NOMO-1 treated with dmso at 0.1 percent for 144 hours (cell line): ENCODE measurements around the gene AQP7.
A peak's percentile ranks its signal among the peaks of the same experiment; 100 is the strongest.
"Not testable (repeated sequence)": the region's sequence is repeated elsewhere in the genome, so short reads cannot be mapped to it uniquely, and the experiment has no call there.

Source experiments
- DNase-seq: peaks from one replicate; lab custom pipeline; 2025; ENCODE audit not compliant: unreplicated experiment; lab: John Stamatoyannopoulos, UW

Gene AQP7

GRCh38 chr9:33377089-33377715, 25.2 kb downstream of the AQP7 start:
- no peak for DNase-seq

DNA sequence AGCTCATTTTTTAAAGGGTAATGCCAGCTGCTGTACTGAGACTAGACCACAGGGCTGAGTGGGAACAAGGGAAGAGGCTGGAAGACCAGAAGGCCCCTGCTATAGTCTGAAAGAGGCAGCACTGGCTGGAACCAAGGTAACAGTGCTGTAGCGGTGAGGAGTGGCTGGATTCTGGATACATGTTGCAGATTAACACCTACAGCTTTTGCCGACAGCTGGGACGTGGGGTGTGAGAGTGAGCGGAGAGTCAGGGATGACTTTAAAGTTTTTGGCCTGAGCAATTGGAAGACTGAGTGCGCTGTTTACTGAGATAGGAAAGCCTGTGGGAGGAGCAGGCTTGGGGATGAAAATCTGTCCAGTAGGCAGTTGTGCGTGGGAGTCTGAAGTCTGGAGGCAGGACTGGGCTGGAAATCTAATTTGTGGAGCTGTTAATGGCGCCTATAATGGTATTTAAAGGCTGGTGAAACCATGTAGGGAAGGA, 26.5 kb downstream of the AQP7 start:
- no peak for DNase-seq

DNA sequence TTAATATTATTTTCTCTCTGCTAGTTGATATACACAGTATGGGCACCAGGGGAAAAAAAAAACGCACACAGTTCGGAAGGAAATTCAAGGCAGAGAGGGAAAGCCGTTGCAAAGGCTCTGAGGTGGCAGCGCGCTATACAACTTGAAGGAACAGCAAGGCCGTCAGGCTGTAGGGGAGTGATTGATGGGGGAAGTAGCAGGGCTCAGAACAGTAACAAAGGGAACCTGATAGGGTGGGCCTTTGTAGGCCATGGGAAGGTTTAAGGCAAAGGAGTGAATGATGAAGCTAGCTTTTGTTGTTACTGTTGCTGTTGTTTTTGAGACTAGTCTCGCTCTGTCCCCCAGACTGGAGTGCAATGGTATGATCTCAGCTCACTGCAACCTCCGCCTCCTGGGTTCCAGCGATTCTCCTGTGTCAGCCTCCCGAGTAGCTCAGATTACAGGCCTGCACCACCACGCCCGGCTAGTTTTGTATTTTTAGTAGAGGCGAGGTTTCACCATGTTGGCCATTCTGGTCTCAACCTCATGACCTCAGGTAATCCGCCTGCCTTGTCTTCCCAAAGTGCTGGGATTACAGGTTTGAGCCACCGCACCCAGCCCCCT, 27.0 kb downstream of the AQP7 start:
- DNase-seq, result no peak

- peak; percentile 67 for DNase-seq
Measured at GRCh38 chr9:33374634-33375237, 27.6 kb downstream of the AQP7 start.

DNA sequence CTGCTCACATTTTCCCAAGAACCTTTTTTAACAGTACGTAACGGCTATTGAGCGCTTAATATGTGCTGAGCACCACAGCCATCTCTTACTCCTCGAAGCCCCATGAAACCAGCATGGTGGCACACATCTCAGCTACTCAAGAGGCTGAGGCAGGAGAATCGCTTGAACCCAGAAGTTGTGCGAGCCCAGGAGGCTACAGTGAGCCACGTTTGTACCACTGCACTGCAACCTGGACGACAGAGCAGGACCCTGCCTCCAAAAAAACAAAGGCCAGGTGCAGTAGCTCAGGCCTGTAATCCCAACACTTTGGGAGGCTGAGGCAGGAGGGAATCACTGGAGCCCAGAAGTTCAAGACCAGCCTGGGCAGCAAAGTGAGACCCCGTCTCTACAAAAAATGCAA, 28.2 kb downstream of the AQP7 start:
- no peak for DNase-seq

DNA sequence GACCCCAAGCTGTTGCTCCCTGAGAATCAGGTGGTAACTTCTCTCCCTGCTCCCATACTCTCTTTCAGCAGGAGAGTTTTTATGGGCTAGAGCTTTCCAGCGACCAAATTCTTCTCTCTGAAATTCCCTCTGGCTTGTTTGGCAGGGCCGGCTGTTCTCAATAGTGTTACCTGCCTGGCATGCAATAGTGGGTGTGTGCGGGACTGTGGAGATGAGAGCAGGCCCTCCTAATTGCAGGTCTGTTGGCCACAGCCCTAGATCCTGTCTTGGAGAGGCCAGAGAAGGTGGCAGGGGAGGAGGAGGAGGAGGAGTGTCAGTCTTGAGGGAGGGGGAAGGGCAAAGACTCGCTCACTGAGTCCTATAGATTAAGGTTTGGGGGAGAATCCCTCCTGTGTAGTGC, 29.5 kb downstream of the AQP7 start:
- no peak for DNase-seq

DNA sequence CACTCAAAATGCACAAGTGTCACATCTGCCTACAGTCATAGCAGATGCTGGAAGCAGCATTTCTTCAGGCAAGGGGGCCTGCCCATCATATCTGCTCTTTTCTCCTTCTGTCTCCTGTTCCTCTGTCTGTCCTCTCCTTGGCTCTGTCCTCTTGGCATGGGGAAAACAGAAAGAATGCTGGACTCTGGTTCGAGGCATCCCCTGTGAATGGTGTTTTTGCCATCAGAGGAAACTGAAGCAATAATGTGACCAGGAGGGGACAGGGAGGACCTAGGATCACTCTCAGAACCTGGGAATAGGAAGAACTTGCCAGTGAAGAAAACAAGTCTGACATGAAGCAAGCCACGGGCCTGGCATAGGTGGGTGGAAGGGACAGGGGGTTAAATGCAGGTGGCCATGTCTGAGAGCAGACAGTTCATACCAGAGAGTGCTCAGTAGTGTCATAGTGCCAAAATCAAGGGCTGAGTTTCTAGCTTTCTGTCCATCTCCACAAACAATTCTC, 35.3 kb downstream of the AQP7 start:
- DNase-seq, result no peak

DNA sequence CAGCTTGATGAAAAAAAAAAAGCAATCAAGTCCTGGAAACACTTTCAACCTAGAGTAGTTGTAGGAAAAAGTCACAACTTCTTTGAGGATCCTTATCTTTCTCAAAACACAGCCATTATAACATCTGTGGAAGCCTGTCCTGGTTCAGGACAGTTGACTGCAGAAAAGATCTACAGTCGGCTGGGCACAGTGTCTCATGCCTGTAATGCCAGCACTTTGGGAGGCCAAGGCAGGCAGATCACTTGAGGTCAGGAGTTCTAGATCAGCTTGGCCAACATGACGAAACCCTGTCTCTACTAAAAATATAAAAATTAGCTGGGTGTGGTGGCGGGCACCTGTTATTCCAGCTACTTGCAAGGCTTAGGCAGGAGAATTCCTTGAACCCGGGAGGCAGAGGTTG, 37.6 kb downstream of the AQP7 start:
- not testable (repeated sequence) for DNase-seq

GRCh38 chr9:33364127-33364526, 38.2 kb downstream of the AQP7 start:
- DNase-seq, result no peak

DNA sequence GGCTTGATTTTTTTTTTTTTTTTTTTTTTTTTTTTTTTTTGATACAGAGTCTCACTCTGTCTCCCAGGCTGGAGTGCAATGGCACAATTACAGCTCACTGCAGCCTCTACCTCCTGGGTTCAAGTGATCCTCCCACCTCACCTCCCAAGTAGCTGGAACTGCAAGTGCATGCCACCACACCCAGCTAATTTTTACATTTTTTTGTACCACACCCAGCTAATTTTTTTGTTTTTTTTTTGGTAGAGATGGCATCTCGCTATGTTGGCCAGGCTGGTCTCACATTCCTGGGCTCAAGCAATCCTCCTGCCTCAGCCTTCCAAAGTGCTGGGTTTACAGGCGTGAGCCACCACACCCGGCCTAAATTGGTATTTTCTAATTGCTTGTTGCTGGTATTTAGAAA, 43.7 kb downstream of the AQP7 start:
- DNase-seq, result not testable (repeated sequence)

DNA sequence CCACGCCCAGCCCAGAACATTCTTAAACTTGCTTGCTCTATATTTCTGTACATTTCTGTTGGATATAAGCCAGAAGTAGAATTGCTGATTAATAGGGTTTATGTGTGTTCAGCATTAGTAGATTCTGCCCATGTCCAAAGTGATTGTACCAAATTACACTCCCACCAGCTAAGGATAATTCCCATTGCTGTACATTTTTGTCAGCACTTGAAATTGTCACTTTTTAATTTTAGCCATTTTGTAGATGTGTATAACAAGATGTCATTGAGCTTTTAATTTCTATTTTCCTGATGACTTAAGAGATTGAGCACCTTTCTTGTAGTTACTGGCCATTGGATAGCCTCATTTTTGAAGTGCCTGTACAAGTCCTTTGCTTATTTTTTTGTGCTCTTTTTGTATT, 46.4 kb downstream of the AQP7 start:
- no peak for DNase-seq

DNA sequence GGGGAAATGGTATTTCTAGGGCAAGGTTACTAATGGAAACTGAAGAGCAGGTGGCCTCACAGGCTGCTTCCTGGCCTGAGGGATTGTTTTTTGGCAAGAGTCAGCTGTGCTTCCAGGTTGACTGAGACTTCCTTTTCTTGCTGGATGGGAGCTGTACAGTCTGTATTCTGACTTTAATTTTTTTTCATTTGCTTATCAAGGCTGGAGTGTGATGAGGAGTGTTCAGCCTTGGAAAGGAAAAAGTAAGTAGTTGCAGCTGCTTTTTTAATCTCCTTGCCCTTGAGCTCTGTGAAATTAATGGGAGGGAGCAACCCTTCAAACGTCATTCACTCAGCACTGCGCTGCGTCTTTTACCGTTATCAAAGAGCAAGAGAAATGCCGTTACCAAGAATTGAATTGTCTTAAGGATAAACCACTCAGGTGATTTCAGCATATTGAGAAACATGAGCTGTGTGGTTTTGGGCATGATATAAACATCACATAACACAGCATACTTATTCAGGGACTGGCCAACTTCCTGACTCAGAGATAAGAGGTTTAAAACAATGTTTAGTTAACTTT, 47.6 kb downstream of the AQP7 start:
- no peak for DNase-seq

DNA sequence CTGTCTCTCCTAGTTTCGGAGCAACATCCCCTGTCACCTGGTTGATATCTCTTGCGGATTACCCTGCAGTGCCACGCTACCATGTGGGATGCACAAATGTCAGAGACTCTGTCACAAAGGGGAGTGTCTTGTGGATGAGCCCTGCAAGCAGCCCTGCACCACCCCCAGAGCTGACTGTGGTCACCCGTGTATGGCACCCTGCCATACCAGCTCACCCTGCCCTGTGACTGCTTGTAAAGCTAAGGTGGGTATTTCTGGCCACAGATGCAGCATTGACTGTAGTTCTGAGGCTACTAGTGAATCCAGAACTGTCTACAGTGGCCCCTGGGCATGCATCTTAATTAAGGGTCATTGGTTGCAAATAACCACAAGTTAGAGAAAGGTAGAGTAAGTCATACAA, 50.8 kb downstream of the AQP7 start:
- no peak for DNase-seq

DNA sequence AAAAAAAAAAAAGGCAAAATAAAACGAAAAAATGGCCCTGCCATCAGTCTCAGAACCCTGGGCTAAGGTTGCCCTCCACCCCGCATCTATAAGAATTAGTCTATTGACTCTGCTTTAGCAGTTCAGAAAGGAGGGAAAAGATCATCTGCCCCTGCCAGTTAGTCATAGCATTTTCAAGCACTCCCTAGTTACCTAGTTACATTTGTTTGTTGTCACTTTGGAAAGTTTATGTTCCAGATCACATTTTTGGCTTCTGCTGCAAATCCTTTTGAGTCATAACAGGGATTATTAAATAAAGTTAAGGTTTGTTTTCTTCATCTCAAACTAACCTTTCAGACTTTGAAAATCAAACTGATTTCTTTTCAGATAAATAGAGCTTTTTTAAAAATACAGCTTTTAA, 52.1 kb downstream of the AQP7 start:
- DNase-seq, result no peak

- no peak for DNase-seq
Measured at GRCh38 chr9:33349743-33350142, 52.6 kb downstream of the AQP7 start.

GRCh38 chr9:33348998-33349397, 53.4 kb downstream of the AQP7 start:
- DNase-seq, result no peak

- DNase-seq, result no peak
Measured at GRCh38 chr9:33346564-33346963, 55.8 kb downstream of the AQP7 start.

DNA sequence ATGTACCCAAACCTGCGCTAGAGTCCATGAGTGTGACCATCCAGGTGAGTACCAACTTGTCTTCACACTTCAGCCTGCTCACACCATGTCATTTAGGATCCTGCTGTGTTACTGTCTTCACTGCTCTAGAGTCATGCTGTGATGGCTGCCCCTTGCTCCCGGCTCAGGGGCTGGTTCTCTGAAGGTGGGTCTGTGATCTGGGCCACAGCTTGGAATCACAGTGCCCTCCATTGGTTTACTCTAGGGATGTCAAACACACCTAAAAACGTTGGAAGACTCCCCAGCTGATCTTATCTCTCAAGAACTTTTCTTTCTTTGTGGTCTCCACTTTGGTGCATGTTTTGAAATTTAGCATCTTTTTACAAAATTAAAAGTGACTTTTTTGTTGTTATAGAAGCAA, 58.2 kb downstream of the AQP7 start:
- DNase-seq, result no peak

- no peak for DNase-seq
Measured at GRCh38 chr9:33341182-33341581, 61.2 kb downstream of the AQP7 start.

DNA sequence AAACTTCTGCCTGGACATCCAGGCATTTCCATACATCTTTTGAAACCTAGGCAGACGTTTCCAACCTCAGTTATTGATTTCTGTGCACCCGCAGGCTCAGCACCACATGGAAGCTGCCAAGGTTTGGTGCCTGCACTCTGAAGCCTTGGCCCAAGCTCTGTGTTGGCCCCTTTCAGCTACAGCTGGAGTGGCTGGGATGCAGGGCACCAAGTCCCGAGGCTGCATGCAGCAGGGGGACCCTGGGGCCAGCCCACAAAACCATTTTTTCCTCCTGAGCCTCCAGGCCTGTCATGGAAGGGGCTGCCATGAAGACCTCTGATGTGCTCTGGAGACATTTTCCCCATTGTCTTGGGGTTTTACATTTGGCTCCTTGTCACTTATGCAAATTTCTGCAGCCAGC, 62.2 kb downstream of the AQP7 start:
- DNase-seq, result no peak
